Measurements from ENCODE around the gene VGLL4. TPM values are rescaled to one million over a fixed set of nuclear protein-coding genes. Genes with fewer than 3 reads are reported as not detected.

VGLL4 gene
- total and polyA plus RNA-seq, 2 of the 4 experiments (the other 2 are of a cell fraction): 26.2 to 35.4 TPM

GRCh38 chr3:11545186-11545851 lies 98.4 kb downstream of the VGLL4 start:
- Histone ChIP-seq H2AK5ac (ENCODE audit: low read depth, low read length) (no peak overlapping the region), H3K36me3 (ENCODE audit: control insufficient read depth, insufficient read depth, low read length) (no peaks in the 10 kb centered on the region), H3K4me2 (ENCODE audit: low read depth, low read length) (no peak overlapping the region), H3K9me3 (ENCODE audit: control insufficient read depth, insufficient read depth, low read length) (no peaks in the 10 kb centered on the region), H2BK120ac (ENCODE audit: low read depth, low read length) (no peak overlapping the region), H3K4me3 (ENCODE audit: insufficient read depth, low read depth, low read length) (no peak overlapping the region), H2BK20ac (ENCODE audit: low read depth, low read length) (no peak overlapping the region), H3K18ac (ENCODE audit: low read depth, low read length) (no peak overlapping the region), H3K4ac (ENCODE audit: low read depth, low read length) (no peak overlapping the region), H2AFZ (replicated peaks; ENCODE audit: low read length, poor library complexity) (no peak overlapping the region), H3K9ac (ENCODE audit: low read depth, low read length) (no peak overlapping the region), H3K9me1 (ENCODE audit: insufficient read depth, low read length) (peaks cover 10% of the 10 kb centered on the region), H4K20me1 (ENCODE audit: insufficient read depth, low read length) (no peaks in the 10 kb centered on the region; the same call in 1 of the 2 replicates), H3K79me1 (ENCODE audit: low read depth in 1 of 2, low read length in 2 of 2) (peaks cover 6 to 34% of the 10 kb centered on the region in 2 experiments; a peak in 3 of 4 replicates), H4K5ac (ENCODE audit: low read depth, low read length) (no peak overlapping the region), H4K8ac (ENCODE audit: low read depth in 2 of 2, low read length in 2 of 2) (no peak overlapping the region), H3K27ac (ENCODE audit: insufficient read depth, low read length) (no peak overlapping the region), H3K27me3 (ENCODE audit: control insufficient read depth, insufficient read depth, low read length) (no peaks in the 10 kb centered on the region), H2AK9ac (replicated peaks; ENCODE audit: low read depth, low read length, poor library complexity) (no peak overlapping the region), H3K14ac (replicated peaks; ENCODE audit: low read depth, low read length) (no peak overlapping the region), H3K23ac (ENCODE audit: low read depth, low read length) (no peak overlapping the region), H3K4me1 (ENCODE audit: control insufficient read depth, insufficient read depth, low read length) (peaks cover 12% of the 10 kb centered on the region), H2BK15ac (ENCODE audit: low read depth, low read length) (no peak overlapping the region), H3K56ac (ENCODE audit: extremely low read depth, insufficient read depth, low read length) (no peak overlapping the region), H2BK5ac (ENCODE audit: low read depth, low read length, poor library complexity, severe bottlenecking) (no peak overlapping the region), H4K91ac (ENCODE audit: insufficient read depth, low read depth, low read length) (no peak overlapping the region)
- no peak for DNase-seq
- intact Hi-C loops (cut with micrococcal nuclease) (loop anchor here (5.0 kb wide), 1 partner anchor 163 kb away; no protein-coding TSS in a partner anchor), in situ Hi-C loops (cut with MboI; ENCODE audit: low sequenced_read_pairs) (no loop called here), dilution Hi-C loops (cut with HindIII; ENCODE audit: low sequenced_read_pairs, unreplicated experiment) (no loop called here)
- WGBS, 2 experiments (ENCODE audit: extremely low coverage in 2 of 2, insufficient read length in 1 of 2): 85% methylated on average over 7 of the region's 16 CpGs; no CpG with 5 or more reads in 1 of the 2 experiments
- ATAC-seq (ENCODE audit: low read depth): no peak
- TF ChIP-seq USF2 (IDR thresholded peaks at IDR 0.05; ENCODE audit: low read depth, low read length): no peak
- TF ChIP-seq POLR2A (IDR thresholded peaks at IDR 0.05; ENCODE audit: low read depth, low read length): no peak
- no peak for TF ChIP-seq MAZ (IDR thresholded peaks at IDR 0.05; ENCODE audit: borderline replicate concordance, low read depth, low read length)
- TF ChIP-seq FOS (IDR thresholded peaks at IDR 0.05; ENCODE audit: low read depth, low read length): no peak
- TF ChIP-seq BHLHE40 (IDR thresholded peaks at IDR 0.05; ENCODE audit: low read depth, low read length): no peak
- TF ChIP-seq ELK1 (IDR thresholded peaks at IDR 0.05; ENCODE audit: borderline replicate concordance, low read depth, low read length): no peak
- ChIA-PET CTCF (no interaction called here), POLR2A (ENCODE audit: unreplicated experiment) (no interaction called here)
- no TSS peak for BruUV-seq (replicated peaks)

All from IMR-90 (cell line).